PC-9 (cell line): ENCODE results near the gene USP21. TPM values are rescaled to one million over a fixed set of nuclear protein-coding genes. Genes with fewer than 3 reads are reported as not detected.

ENCODE experiments used
- Bru-seq: library from RNA; stranded (reverse); fragments of 400-500 nt; gene quantifications from one replicate; lab custom pipeline; 2021; lab: Mats Ljungman, UMichigan
- BruChase-seq, 2 experiments: library from RNA; stranded (reverse); fragments of 400-500 nt; gene quantifications; one replicate each; lab custom pipeline; 2021; lab: Mats Ljungman, UMichigan
- BruUV-seq: library from RNA; stranded (reverse); fragments of 400-500 nt; replicated peaks from 2 replicates; lab custom pipeline; 2021; lab: Mats Ljungman, UMichigan
- CTCF ChIA-PET: fragments of 300-600 bp; sonication (Branson Sonifier 250); formaldehyde crosslinking; loops from one replicate; lab custom pipeline; 2022; ENCODE audit warnings: antibody characterized with exemption; lab: Charles Lee
- POLR2A ChIA-PET: fragments of 300-600 bp; sonication (Branson Sonifier 250); formaldehyde crosslinking; loops from one replicate; lab custom pipeline; 2022; ENCODE audit warnings: antibody characterized with exemption; ENCODE audit not compliant: unreplicated experiment; lab: Charles Lee
- DNase-seq, 2 experiments: peaks; one replicate each; pipeline versions ENCODE4 v3.0.0 to v3.0.0-alpha.2; 2015 to 2022; ENCODE audit warnings: mixed read lengths in 1 of 2
- H2AFZ ChIP-seq: fragments of 200-600 bp; sonication (generic); 2 replicates; pipeline ENCODE4 v1.8.1; 2017; ENCODE audit warnings: antibody characterized with exemption
- H3F3A ChIP-seq: fragments of 200-600 bp; sonication (generic); 2 replicates; pipeline ENCODE4 v1.8.1; 2017; ENCODE audit warnings: antibody characterized with exemption, mild to moderate bottlenecking, low read depth; ENCODE audit not compliant: insufficient read depth
- H3K27ac ChIP-seq: fragments of 200-600 bp; sonication (generic); 2 replicates; pipeline ENCODE4 v1.6.1; 2016; ENCODE audit warnings: mixed run types
- H3K27me3 ChIP-seq: fragments of 200-600 bp; sonication (generic); 2 replicates; pipeline ENCODE4 v1.6.1; 2016; ENCODE audit warnings: low read depth, mixed run types; ENCODE audit not compliant: insufficient read depth
- H3K36me3 ChIP-seq: fragments of 200-600 bp; sonication (generic); 2 replicates; pipeline ENCODE4 v1.6.1; 2016; ENCODE audit warnings: low read depth, mixed run types
- H3K4me1 ChIP-seq: fragments of 200-600 bp; sonication (generic); replicated peaks from 2 replicates; pipeline ENCODE4 v1.6.1; 2016; ENCODE audit warnings: mixed run types; ENCODE audit not compliant: insufficient read depth
- H3K4me2 ChIP-seq: fragments of 200-600 bp; sonication (generic); 2 replicates; pipeline ENCODE4 v1.6.1; 2017; ENCODE audit warnings: mixed run types
- H3K4me3 ChIP-seq: fragments of 200-600 bp; sonication (generic); 2 replicates; pipeline ENCODE4 v1.6.1; 2016; ENCODE audit warnings: mixed run types
- H3K79me2 ChIP-seq: fragments of 200-600 bp; sonication (generic); 2 replicates; pipeline ENCODE4 v1.6.1; 2017; ENCODE audit warnings: low read depth, mixed run types
- H3K9me2 ChIP-seq: fragments of 200-600 bp; sonication (generic); 2 replicates; pipeline ENCODE4 v1.8.1; 2017; ENCODE audit warnings: mild to moderate bottlenecking; ENCODE audit not compliant: insufficient read depth
- H3K9me3 ChIP-seq: fragments of 200-600 bp; sonication (generic); 2 replicates; pipeline ENCODE4 v1.8.1; 2016; ENCODE audit warnings: low read depth; ENCODE audit not compliant: insufficient read depth
- H4K20me1 ChIP-seq: fragments of 200-600 bp; sonication (generic); 2 replicates; pipeline ENCODE4 v1.8.1; 2017; ENCODE audit not compliant: insufficient read depth
- CTCF ChIP-seq: fragments of 200-600 bp; sonication (generic); conservative IDR thresholded peaks from 2 replicates; pipeline ENCODE4 v1.6.1; 2017; ENCODE audit warnings: mixed run types, antibody characterized with exemption, mild to moderate bottlenecking, moderate library complexity
- EZH2 ChIP-seq: fragments of 200-600 bp; sonication (generic); IDR thresholded peaks from 2 replicates; pipeline ENCODE4 v1.8.0; 2017; ENCODE audit warnings: antibody characterized with exemption, low read depth
- intact Hi-C: fragments of 100-400 bp; cut with micrococcal nuclease; formaldehyde crosslinking; loops from one replicate; pipeline ENCODE4 v1.10.0; 2022; ENCODE audit not compliant: unreplicated experiment
- long read RNA-seq: library from polyadenylated mRNA; stranded (forward); transcript quantifications from one replicate; pipeline ENCODE4 v2.0.0, GENCODE V29; 2022
- total RNA-seq: library from RNA; stranded (reverse); gene quantifications from 2 replicates; pipeline ENCODE4 v1.2.3, GENCODE V29; 2021

Gene USP21
- total RNA-seq (32.3 and 34.8 TPM in 2 replicates), Bru-seq, nascent RNA (percentile 72 among the genes with signal in this experiment), BruChase-seq, experiment 1, labeled RNA remaining after a 2-hour chase (percentile 83 among the genes with signal in this experiment), BruChase-seq, experiment 2, labeled RNA remaining after a 6-hour chase (percentile 86 among the genes with signal in this experiment)
- long read RNA-seq, transcript USP21-201 (13 exons, 2,195 nt): minor isoform, 11 of 85 reads
- long read RNA-seq, transcript USP21-203 (14 exons, 2,342 nt): major isoform, 13 of 85 reads
- long read RNA-seq, partial matches to known transcripts: 2 of 85 reads
- long read RNA-seq, other reads (novel, unspliced or antisense): 59 of 85 reads

- Histone ChIP-seq H3K79me2 (peaks cover 32% of the 10 kb centered on the region), H3K4me1 (peaks cover 18% of the 10 kb centered on the region; the same call in 1 of the 2 replicates), H3K4me3 (peak within 1 kb of the TSS; percentile 94), H4K20me1 (no peaks in the 10 kb centered on the region), H3K4me2 (peak within 1 kb of the TSS; percentile 91), H3K9me2 (no peaks in the 10 kb centered on the region), H3K27ac (peak within 1 kb of the TSS; percentile 38), H2AFZ (peak within 1 kb of the TSS; percentile 77), H3K27me3 (no peaks in the 10 kb centered on the region), H3F3A (peaks cover 23% of the 10 kb centered on the region), H3K9me3 (no peaks in the 10 kb centered on the region), H3K36me3 (peaks cover 16% of the 10 kb centered on the region)
- BruUV-seq: TSS peak; percentile 10
- ChIA-PET CTCF (no interaction called here), POLR2A (no interaction called here)
- peak; percentile 74 to 88 for DNase-seq
- intact Hi-C loops: no loop called here
- TF ChIP-seq EZH2 (no peak), CTCF (no peak; the same call in 1 of the 2 replicates)
These were observed at the start of gene USP21 for GRCh38 chr1:161159087-161159912. TSS of gene USP21 (plus strand) at chr1:161159500. CDS start at chr1:161160641, 1,141 bp downstream.

- peaks cover 18% of the 10 kb centered on the region for H3F3A ChIP-seq
- H4K20me1 ChIP-seq: peaks cover 42% of the 10 kb centered on the region
- BruUV-seq: no TSS peak
- H3K4me3 ChIP-seq: no peak overlapping the region
- no peak overlapping the region for H3K4me2 ChIP-seq
- H3K9me3 ChIP-seq: no peaks in the 10 kb centered on the region
- POLR2A ChIA-PET: no interaction called here
- intact Hi-C loops: no loop called here
- no peak overlapping the region for H3K27ac ChIP-seq
- no peaks in the 10 kb centered on the region for H3K27me3 ChIP-seq
- CTCF ChIA-PET: no interaction called here
- no peaks in the 10 kb centered on the region for H3K9me2 ChIP-seq
- H3K79me2 ChIP-seq: peaks cover 88% of the 10 kb centered on the region
- peaks cover 27% of the 10 kb centered on the region for H3K4me1 ChIP-seq
- no peak for TF ChIP-seq EZH2
- no peak for TF ChIP-seq CTCF
- peaks cover 18% of the 10 kb centered on the region for H3K36me3 ChIP-seq
- no peak for DNase-seq
- H2AFZ ChIP-seq: no peak overlapping the region
These were observed 48.2 kb upstream of the USP21 start for GRCh38 chr1:161111117-161111516.

- Histone ChIP-seq H3K9me3 (no peaks in the 10 kb centered on the region), H3K4me2 (no peak overlapping the region), H3K79me2 (peaks cover 88% of the 10 kb centered on the region), H4K20me1 (peaks cover 38% of the 10 kb centered on the region), H3K4me3 (no peak overlapping the region), H3F3A (peaks cover 22% of the 10 kb centered on the region), H3K27ac (no peak overlapping the region), H3K4me1 (peaks cover 31% of the 10 kb centered on the region), H3K27me3 (no peaks in the 10 kb centered on the region), H2AFZ (no peak overlapping the region), H3K36me3 (peaks cover 15% of the 10 kb centered on the region; the same call in 1 of the 2 replicates), H3K9me2 (no peaks in the 10 kb centered on the region)
- CTCF ChIA-PET: no interaction called here
- intact Hi-C loops: no loop called here
- POLR2A ChIA-PET: no interaction called here
- TF ChIP-seq CTCF (no peak), EZH2 (no peak)
- no peak for DNase-seq
- no TSS peak for BruUV-seq
These were observed 47.8 kb upstream of the USP21 start for GRCh38 chr1:161111527-161111926.
